Mesenteric fat pad (tissue), 1 donor: ENCODE results near the gene CASP9. TPM values are rescaled to one million over a fixed set of nuclear protein-coding genes. Genes with fewer than 3 reads are reported as not detected.
"Not testable (repeated sequence)": the region's sequence is repeated elsewhere in the genome, so short reads cannot be mapped to it uniquely, and the experiment has no call there.

Experiments
- DNase-seq: peaks from one replicate; pipeline ENCODE4 v3.0.0-alpha.2; 2020; ENCODE audit warnings: low spot score
- total RNA-seq: library from RNA; stranded (reverse); fragmentation: NEBNext Ultra II Directional; extraction: Animal tissue kit (Norgen Biotek cat#: 25700); gene quantifications from one replicate; pipeline ENCODE4 v1.2.1, GENCODE V29; 2021
- donor health status: DM: yes; HTN: yes; CAD: no.

The CASP9 gene
- total RNA-seq, 1 donor from 2014 or later: 8.6 TPM

DNA sequence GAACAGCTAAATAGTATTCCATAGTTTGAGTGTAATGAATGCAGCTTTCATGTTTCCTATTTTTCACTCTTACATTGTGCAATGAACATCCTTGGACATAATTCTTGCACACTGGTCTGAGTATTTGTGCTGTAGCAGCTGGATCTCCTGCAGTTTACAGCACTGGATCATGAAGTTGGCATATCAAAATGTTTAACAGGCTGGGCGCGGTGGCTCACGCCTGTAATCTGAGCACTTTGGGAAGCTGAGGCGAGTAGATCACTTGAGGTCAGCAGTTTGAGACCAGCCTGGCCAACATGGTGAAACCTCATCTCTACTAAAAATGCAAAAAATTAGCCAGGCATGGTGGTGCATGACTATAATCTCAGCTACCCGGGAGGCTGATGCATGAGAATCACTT is 52.9 kb downstream of the CASP9 start:
- DNase-seq: not testable (repeated sequence)

GRCh38 chr1:15469821-15470448 is 54.1 kb downstream of the CASP9 start:
- DNase-seq: not testable (repeated sequence)

- DNase-seq: no peak
Measured at GRCh38 chr1:15469361-15469760, 54.7 kb downstream of the CASP9 start.

DNA sequence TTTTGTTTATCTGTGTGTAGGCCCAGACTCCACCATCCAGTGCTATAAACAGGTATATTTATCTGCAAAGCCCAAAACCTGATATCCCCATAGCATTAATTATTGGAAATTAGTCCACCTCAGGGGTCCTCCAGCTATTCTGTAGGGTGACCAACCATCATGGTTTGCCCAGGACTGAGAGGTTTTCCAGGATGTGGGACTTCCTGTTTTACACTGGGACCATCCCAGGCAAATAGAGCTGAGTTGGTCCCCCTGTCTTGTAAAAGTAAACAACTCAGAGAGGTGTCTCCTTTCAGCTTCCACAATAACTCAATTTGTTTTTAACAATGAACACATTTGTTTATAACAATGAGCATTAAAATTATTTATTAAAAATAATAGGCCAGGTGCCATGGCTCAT is 55.9 kb downstream of the CASP9 start:
- DNase-seq: no peak

- DNase-seq: not testable (repeated sequence)
Measured at GRCh38 chr1:15466955-15467625, 56.9 kb downstream of the CASP9 start.

DNA sequence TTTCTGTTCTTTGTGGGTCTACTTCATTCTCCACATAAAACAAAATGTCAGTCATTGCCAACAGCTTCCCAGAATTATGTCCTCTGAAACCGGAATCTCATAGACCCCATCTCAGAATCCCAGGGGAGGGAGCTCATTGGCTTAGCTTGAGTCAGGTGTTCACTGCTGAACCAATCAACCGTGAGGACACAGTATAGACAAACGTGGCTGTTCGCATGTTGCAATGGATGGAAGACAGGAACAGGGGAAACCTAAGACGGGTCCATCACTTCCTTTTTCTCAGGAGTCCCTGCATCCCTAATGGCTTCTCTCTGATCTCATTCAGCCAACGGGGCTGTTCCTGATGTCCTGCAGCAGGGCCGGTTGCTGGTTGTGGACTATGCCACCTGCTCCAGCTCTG is 58.3 kb downstream of the CASP9 start:
- no peak for DNase-seq

- not testable (repeated sequence) for DNase-seq
Measured at GRCh38 chr1:15463926-15464322, 60.1 kb downstream of the CASP9 start.

GRCh38 chr1:15463064-15463800 is 60.8 kb downstream of the CASP9 start:
- DNase-seq: not testable (repeated sequence)

DNA sequence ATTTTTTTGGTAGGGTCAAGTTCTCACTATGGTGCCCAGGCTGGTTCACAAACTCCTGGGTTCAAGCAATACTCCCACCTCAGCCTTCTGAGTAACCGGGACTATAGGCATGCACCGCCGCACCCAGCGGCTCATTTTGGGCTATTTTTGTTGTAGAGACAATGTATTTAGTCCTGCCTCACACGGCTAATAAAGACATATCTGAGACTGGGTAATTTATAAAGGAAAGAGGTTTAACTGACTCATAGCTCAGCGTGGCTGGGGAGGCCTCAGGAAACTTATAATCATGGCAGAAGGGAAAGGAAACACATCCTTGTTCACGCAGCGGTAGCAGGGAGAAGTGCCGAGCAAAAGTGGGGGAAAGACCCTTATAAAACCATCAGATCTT is 63.3 kb downstream of the CASP9 start:
- DNase-seq: no peak

- no peak for DNase-seq
Measured at GRCh38 chr1:15459771-15460707, 64.0 kb downstream of the CASP9 start.

DNA sequence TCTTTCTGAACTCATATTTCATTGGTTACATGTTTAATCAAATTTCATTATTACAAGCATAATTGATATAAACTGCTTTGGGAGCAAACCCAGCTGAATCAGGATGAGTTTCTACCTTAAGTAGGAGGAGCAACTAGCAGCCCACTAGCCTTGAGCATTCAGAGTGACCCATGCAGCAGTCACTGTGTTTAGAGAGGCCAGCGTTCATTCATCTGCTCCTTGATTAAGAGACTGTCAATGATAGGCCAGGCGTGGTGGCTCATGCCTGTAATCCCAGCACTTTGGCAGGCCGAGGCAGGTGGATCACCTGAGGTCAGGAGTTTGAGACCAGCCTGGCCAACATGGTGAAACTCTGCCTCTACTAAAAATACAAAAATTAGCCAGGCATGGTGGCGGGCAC is 65.6 kb downstream of the CASP9 start:
- DNase-seq: not testable (repeated sequence)

DNA sequence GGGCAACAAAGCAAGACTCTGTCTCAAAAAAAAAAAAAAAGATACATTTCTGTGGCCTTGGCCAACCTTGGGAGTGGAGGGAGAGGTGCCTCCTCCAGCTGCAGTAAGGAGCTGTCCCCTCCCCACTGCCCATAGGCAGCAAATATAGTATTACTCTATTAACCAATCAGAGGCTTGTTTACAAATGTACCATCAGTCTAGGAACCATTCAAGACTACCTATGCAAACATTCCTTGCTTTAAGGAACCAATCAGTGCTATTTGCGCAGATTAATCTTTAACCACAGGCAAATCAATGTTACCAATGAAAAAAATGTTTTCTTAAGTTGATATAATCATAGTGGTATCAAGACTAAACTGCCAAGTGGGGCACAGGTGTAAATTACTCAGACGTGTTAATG is 66.4 kb downstream of the CASP9 start:
- DNase-seq: no peak

GRCh38 chr1:15456313-15456954 is 67.6 kb downstream of the CASP9 start, which contains the start of gene CELA2A:
Gene CELA2A (plus strand): TSS chr1:15456732. CDS start chr1:15456754, 22 bp downstream.
- no peak for DNase-seq

GRCh38 chr1:15455522-15455921 is 68.5 kb downstream of the CASP9 start:
- DNase-seq: no peak

DNA sequence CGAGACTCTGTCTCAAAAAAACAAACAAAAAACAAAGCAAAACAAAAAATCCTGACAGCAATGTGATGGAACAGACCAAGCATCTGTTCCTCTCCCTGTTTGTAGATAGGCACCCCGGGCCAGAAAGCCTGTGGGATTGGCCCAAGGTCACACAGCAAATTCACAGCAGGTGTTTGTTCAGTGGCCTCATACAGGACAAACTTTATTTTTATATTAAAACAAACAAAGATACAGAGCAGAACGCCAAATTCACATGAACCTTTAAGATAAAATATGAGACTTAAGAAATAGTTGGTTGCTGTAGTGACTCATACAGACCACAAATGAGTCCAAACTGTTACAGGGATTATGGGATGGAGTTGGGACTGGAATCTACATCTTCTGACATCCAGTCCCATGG is 69.8 kb downstream of the CASP9 start:
- DNase-seq: no peak

DNA sequence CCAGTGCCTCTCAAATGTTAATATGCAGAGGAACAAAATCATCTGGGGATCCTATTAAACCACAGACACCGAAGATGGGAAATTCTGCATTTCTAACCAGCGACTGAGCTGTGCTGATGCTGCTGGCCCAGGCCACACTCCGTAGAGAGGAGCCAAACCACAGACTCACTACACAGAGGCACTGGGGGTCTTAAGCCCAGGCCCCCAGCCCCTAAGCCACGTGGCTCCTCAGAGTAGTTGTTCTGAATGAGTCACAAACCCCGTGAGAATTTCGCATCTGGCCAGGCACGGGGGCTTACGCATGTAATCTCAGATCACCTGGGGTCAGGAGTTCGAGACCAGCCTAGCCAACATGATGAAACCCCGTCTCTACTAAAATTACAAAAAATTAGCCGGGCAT is 70.3 kb downstream of the CASP9 start:
- no peak for DNase-seq

DNA sequence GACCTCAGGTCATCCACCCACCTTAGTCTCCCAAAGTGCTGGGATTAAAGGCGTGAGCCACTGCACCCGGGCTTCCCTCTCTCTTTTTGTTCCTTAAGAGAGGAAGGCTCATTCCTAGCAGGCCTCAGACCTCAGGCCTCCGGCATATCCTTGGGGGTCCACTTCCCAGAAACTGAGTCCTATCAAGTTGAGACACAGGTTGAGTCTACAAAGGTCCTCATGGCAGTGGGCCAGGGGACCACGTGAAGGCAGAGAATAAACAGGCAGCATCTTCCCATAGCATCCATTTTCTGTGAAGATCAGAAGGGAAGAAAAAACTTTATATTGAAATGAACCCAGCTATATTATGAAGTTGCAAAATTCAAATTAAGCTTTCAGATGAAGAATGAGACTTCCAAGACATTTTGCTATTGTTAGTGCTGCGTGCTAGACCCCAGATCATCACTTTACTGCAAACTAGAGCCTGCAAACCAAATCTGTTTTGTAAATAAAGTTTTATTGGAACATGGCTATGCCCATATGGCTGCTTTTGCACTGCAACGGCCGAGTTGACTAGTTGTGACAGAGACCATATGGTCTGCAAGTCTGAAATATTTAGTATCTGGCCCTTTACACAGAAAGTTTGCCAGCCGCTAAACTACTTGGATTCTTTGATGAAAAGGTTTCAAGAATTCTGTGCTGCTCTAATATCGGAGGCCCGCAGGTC is 71.0 kb downstream of the CASP9 start:
- DNase-seq: no peak

DNA sequence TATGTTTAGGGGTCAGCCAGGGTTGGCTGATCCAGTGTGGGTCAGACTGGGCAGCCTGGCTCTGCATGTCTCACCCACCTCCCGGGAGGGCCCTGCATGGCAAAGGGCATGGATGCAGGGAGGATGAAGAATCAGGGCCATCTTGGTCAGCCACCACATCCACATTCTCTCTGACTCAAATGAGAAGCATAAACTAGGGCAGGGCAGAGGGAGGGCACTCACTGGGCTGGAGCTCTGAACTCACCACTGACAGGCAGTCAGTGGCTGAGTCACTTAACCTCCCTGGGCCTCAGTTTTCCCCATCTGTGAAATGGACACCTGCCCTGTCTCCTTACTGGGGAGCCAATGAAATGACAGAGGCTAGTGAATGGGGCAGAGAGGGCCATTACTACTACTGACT is 71.8 kb downstream of the CASP9 start:
- no peak for DNase-seq

DNA sequence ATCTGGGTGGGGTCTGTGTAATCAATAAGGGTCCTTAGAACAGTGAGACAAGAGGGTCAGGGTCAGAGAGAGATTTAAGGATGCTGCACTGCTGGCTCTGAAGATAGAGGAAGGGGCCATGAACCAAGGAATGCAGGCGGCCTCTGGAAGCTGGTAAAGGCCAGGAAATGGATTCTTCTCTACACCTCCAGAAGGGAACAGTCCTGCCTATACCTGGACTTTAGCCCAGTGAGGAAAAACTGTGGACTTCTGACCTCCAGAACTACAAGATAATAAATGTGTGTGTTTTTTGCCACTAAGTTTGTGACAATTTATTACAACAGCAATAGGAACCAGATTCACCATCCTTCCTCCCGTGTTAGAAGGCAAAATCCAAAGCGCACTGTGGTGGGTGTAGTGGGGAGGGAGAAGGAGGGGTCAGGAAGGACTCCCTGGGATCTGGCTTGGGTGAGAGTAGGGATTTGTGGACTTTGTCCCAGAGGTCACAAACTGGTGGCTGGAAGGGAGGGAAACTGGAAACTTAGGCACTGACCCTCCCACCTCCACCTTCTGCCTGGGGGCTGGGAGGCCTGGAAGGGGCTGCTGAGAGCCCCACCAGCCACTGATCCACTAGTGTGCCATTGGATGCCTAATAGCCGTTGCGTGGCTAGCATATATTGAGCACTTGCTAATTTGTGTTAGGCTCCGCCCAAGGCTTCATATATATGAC is 72.8 kb downstream of the CASP9 start:
- no peak for DNase-seq
